A549 (cell line): ENCODE measurements around the gene OTC.

Experiments used
- RCOR1 ChIP-seq: fragments of 150-350 bp; IDR thresholded peaks from 2 replicates; pipeline ENCODE4 v1.6.1; 2014; ENCODE audit warnings: antibody characterized with exemption, low read length, low read depth
- RFX5 ChIP-seq: fragments of 450-650 bp; IDR thresholded peaks from 2 replicates; pipeline ENCODE4 v1.7.1; 2014; ENCODE audit warnings: antibody characterized with exemption, mild to moderate bottlenecking, moderate library complexity
- ZFP36 ChIP-seq: fragments of 450-650 bp; IDR thresholded peaks from 2 replicates; pipeline ENCODE4 v1.6.1; 2014; ENCODE audit warnings: borderline replicate concordance; ENCODE audit not compliant: partially characterized antibody
- ZNF302 ChIP-seq: fragments of 250-450 bp; sonication (Bioruptor Pico); IDR thresholded peaks from 2 replicates; pipeline ENCODE4 v1.9.0; 2021; ENCODE audit warnings: inconsistent platforms, mild to moderate bottlenecking, moderate library complexity
- TF ChIP-seq, protein P1 (sequence below): IDR thresholded peaks from 2 replicates; pipeline ENCODE4 v1.6.1; 2012
- TF ChIP-seq, protein P2 (sequence below): fragments of >200 bp; sonication (Bioruptor Twin); formaldehyde crosslinking; IDR thresholded peaks from 3 replicates; pipeline ENCODE4 v1.5.1; 2016
- TF ChIP-seq, protein P3 (sequence below): fragments of 200-600 bp; sonication (generic); IDR thresholded peaks from 2 replicates; pipeline ENCODE4 v1.6.1; 2016; ENCODE audit warnings: antibody characterized with exemption, mild to moderate bottlenecking, moderate library complexity

DNA sequence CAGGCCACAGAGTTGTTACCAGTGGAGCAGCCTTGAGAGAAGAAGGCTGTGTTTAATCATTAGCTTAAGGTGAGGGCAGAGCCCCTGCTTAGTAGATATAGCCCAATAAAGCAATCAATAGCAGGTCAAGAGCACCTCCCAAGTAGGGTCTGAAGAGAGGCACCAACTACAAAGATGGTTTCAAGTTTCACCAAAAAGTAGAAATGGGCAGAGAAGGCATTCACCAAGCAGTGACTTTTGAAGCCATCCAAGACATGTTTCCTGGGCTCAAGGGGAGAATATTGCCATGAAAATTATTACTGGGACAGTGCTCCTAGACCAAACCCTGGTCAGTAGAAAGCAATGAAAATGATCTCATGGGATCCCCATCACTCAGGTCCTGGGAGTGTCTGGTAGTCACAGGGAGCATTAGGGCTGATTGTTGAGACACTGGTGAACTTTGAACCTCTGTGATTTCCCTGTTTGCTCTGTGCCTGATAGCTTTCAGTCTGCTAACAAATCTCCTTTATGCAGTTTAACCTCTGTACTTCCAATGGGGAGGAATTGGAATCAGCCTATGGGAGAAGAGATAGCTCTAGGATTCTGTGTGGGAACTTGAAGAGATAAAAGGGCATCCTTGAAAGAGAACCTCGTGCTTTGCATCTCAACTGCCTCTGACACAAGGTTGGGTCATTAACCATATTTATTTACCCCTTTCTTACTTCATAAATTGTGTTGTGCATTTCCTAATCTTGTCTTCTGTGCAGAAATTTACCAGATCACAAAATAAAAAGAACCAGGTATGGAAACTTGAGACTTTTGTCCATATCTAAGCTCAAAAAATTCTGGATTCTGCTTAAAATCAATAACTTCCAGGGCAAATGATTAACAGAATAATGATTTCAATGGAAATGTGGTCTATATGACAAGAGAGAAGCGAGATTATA, 9.3 kb upstream of the OTC start:
- TF ChIP-seq, protein P1, sequence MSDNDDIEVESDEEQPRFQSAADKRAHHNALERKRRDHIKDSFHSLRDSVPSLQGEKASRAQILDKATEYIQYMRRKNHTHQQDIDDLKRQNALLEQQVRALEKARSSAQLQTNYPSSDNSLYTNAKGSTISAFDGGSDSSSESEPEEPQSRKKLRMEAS: no peak
- TF ChIP-seq ZNF302 (CRISPR knock-in tag) (no peak), RFX5 (no peak), RCOR1 (no peak), ZFP36 (no peak)
- TF ChIP-seq, protein P2, sequence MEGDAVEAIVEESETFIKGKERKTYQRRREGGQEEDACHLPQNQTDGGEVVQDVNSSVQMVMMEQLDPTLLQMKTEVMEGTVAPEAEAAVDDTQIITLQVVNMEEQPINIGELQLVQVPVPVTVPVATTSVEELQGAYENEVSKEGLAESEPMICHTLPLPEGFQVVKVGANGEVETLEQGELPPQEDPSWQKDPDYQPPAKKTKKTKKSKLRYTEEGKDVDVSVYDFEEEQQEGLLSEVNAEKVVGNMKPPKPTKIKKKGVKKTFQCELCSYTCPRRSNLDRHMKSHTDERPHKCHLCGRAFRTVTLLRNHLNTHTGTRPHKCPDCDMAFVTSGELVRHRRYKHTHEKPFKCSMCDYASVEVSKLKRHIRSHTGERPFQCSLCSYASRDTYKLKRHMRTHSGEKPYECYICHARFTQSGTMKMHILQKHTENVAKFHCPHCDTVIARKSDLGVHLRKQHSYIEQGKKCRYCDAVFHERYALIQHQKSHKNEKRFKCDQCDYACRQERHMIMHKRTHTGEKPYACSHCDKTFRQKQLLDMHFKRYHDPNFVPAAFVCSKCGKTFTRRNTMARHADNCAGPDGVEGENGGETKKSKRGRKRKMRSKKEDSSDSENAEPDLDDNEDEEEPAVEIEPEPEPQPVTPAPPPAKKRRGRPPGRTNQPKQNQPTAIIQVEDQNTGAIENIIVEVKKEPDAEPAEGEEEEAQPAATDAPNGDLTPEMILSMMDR: no peak
- TF ChIP-seq, protein P3, sequence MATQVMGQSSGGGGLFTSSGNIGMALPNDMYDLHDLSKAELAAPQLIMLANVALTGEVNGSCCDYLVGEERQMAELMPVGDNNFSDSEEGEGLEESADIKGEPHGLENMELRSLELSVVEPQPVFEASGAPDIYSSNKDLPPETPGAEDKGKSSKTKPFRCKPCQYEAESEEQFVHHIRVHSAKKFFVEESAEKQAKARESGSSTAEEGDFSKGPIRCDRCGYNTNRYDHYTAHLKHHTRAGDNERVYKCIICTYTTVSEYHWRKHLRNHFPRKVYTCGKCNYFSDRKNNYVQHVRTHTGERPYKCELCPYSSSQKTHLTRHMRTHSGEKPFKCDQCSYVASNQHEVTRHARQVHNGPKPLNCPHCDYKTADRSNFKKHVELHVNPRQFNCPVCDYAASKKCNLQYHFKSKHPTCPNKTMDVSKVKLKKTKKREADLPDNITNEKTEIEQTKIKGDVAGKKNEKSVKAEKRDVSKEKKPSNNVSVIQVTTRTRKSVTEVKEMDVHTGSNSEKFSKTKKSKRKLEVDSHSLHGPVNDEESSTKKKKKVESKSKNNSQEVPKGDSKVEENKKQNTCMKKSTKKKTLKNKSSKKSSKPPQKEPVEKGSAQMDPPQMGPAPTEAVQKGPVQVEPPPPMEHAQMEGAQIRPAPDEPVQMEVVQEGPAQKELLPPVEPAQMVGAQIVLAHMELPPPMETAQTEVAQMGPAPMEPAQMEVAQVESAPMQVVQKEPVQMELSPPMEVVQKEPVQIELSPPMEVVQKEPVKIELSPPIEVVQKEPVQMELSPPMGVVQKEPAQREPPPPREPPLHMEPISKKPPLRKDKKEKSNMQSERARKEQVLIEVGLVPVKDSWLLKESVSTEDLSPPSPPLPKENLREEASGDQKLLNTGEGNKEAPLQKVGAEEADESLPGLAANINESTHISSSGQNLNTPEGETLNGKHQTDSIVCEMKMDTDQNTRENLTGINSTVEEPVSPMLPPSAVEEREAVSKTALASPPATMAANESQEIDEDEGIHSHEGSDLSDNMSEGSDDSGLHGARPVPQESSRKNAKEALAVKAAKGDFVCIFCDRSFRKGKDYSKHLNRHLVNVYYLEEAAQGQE: no peak
